GM13976 (cell line): ENCODE data around the gene AVEN.

ENCODE experiments used
- DNase-seq: peaks from one replicate; pipeline ENCODE4 v3.0.0; 2012; ENCODE audit warnings: low spot score
- in situ Hi-C: fragments of 300-500 bp; cut with MboI; formaldehyde crosslinking; loops from one replicate; pipeline ENCODE4 v1.12.0; 2022; ENCODE audit warnings: low sequenced_read_pairs, mixed read lengths, inconsistent platforms; ENCODE audit not compliant: unreplicated experiment
- TF ChIP-seq, protein P1 (sequence below): IDR thresholded peaks from 2 replicates; pipeline ENCODE4 v1.5.1; 2012; ENCODE audit warnings: borderline replicate concordance, mild to moderate bottlenecking; ENCODE audit not compliant: insufficient read depth; ENCODE audit errors: extremely low read depth, missing control alignments, control extremely low read depth

Gene AVEN

DNA sequence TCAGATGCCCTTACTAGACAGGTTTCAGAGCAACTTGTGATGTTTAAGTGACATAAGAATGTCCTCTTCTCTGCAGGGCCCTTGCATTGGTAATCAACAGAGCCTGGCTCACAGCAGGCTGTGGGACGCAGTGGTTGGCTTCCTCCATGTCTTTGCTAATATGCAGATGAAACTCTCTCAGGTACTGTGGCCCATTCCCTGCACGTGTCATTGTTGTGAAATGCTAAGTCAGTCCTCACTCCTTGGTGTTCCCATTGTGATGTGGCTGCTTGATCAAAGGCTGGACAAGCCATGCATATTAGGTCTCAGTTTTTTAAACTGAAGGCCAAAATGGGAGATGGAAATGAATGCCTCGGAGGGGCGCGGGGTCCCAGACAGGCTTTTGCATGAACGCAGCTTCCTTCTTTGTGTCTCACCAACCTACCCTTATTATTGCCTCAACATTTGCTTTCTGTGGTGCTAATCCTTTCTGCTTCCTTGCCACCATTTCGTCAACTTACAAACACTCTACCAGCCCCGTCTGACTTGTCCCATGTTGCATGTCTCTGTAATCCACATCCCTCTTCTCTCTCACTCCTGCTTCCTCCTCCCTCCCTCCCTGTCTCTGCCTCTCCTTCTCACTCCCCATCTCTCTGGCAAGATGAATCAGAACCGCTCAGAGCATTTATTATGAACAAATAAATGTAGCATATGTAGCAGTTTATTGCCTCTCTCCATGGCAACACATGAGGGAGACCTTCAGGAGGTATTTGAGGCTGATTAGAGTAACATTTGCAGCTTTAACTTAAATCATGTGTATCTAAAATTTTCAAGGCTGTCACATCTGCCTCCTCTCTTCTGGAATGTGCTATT, 203.9 kb downstream of the AVEN start:
- in situ Hi-C loops, result no loop called here
- TF ChIP-seq, protein P1, sequence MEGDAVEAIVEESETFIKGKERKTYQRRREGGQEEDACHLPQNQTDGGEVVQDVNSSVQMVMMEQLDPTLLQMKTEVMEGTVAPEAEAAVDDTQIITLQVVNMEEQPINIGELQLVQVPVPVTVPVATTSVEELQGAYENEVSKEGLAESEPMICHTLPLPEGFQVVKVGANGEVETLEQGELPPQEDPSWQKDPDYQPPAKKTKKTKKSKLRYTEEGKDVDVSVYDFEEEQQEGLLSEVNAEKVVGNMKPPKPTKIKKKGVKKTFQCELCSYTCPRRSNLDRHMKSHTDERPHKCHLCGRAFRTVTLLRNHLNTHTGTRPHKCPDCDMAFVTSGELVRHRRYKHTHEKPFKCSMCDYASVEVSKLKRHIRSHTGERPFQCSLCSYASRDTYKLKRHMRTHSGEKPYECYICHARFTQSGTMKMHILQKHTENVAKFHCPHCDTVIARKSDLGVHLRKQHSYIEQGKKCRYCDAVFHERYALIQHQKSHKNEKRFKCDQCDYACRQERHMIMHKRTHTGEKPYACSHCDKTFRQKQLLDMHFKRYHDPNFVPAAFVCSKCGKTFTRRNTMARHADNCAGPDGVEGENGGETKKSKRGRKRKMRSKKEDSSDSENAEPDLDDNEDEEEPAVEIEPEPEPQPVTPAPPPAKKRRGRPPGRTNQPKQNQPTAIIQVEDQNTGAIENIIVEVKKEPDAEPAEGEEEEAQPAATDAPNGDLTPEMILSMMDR, result no peak
- DNase-seq, result no peak

DNA sequence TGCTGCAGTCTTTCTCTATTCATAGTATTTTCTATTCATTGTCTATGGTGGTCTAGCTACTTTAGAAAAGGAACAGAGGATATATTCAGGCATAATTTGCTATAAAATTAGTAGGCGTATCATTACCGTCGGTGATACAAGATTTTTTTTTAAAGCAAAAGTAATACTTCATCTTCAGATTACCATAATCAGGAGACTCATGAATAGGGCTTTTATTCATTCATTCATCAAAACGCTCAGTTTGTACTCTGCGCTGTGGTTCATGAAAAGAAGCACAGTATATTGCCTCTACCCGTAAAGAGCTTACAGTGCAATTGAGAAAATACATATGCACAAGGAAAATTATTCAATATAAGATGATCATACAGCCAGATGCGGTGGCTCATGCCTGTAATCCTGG, 207.4 kb downstream of the AVEN start:
- TF ChIP-seq, protein P1, result no peak
- DNase-seq, result no peak
- in situ Hi-C loops, result no loop called here

DNA sequence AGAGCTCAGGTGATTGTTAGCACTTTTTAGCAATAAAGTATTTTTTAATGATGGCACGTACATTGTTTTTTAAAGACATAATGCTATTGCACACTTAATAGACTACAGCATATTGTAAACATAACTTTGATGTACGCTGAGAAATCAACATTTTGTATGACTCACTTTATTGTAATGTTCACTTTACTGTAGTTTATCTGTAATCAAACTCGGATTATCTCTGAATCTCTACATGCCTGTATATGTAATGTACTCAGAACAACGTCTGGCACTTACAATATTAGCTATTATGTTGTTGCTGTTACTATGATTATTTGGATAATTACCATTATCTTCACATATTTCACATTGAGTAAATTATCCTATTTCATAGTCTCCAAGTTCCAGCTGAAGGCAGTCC, 208.7 kb downstream of the AVEN start:
- in situ Hi-C loops, result no loop called here
- no peak for DNase-seq
- TF ChIP-seq, protein P1, result no peak

DNA sequence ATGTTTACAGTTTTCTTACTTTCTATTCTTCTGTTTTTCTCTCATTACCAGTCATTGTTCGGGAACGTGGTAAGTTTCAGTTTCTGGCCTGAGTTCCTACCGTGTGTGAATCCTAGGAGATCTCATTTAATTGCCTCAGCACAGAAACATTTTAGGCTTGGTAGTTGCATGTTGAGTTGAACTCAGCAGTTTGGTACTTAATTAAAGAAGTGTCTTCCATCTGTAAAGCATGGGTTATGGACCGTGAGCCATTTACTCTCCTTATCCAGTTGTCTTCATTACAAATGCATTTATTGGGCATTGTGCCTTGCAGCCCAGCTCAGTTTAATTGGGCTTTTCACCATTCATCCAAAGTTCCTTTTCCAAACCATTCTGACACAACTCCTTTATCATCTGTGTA, 212.8 kb downstream of the AVEN start:
- DNase-seq, result no peak
- TF ChIP-seq, protein P1, result no peak
- in situ Hi-C loops, result no loop called here

DNA sequence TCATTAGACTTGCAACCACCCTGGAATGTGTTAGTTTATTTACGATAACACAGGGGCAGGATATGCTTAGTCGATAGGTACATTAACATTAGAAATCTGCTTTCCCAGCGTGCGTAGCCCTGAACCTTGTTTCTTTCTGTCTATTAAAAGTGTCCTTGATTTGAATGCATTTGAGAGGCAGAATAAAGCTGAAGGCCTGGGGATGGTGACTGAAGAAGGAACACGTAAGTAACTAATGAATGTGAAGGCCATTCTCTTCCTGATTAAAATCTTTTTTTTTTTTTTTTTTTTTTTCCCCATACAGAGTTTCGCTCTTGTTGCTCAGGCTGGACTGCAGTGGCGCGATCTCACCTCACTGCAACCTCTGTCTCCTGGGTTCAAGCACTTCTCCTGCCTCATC, 213.6 kb downstream of the AVEN start:
- TF ChIP-seq, protein P1, result no peak
- in situ Hi-C loops, result no loop called here
- DNase-seq, result no peak

DNA sequence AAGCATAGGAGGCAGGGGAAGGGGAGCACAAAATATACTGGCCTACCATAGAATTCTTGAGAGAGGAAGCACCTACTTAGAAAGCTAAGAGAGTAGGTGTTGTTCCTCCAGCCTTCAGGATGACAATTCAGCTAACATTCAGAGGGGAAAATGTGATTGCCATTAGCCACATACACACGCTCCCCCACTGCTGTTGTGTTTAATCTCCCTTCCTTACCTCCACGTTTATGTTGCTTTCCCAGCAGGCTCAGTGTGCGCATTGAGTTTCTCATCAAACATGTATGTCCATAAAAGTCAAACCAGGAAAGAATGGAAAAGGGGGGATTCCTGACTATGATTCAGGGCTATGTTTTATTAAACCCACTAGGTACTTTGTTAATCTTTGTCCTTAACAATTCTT, 215.9 kb downstream of the AVEN start:
- TF ChIP-seq, protein P1, result no peak
- in situ Hi-C loops, result no loop called here
- no peak for DNase-seq
